GM12891 (cell line): ENCODE results near the gene E2F6.

Experiments
- POLR2AphosphoS5 ChIP-seq: IDR thresholded peaks from 2 replicates; pipeline ENCODE4 v1.6.1; 2011; ENCODE audit warnings: low read depth, low read length, control low read depth
- TAF1 ChIP-seq: IDR thresholded peaks from 2 replicates; pipeline ENCODE4 v1.6.1; 2011; ENCODE audit warnings: low read depth, low read length, control low read depth

DNA sequence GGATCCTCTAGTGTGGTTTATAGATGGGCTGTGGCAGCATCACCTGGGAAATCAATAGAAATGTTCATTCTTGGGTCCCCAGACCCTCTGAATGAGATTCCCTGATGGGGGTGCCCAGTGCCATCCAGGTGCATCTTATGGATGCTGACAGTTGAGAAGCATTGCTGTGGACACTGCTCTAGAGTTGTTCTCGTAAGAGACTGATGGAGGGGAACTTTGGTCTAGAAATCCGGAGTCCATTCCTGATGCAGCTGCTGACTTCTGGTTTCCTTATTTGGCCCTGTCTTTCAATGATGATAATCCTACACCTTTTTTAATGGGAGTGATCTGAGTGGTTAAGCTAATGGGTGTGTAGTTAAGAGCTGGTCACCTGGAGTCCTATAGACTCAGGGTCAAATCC is 28.3 kb upstream of the E2F6 start:
- TF ChIP-seq POLR2AphosphoS5 (no peak), TAF1 (no peak)
